Lower lobe of right lung (tissue), 2 donors: Measurements from ENCODE around the gene HARBI1. TPM values are rescaled to one million over a fixed set of nuclear protein-coding genes. Genes with fewer than 3 reads are reported as not detected.

Experiments used
- ATAC-seq, 2 donors: fragments of 200-7000 bp; cut with Tn5 transposase; one replicate each; pipeline ENCODE4 v1.9.1; 2020 to 2022; ENCODE audit warnings: mild to moderate bottlenecking in 2 of 2, moderate library complexity in 2 of 2
- DNase-seq: peaks from one replicate; pipeline ENCODE4 v3.0.0-alpha.2; 2020
- H3K27ac ChIP-seq: fragments of 200-600 bp; one replicate; pipeline ENCODE4 v1.8.0; 2022
- H3K27me3 ChIP-seq: fragments of 200-600 bp; one replicate; pipeline ENCODE4 v1.8.0; 2022; ENCODE audit warnings: low read depth
- H3K36me3 ChIP-seq: fragments of 200-600 bp; one replicate; pipeline ENCODE4 v1.8.0; 2022; ENCODE audit warnings: mild to moderate bottlenecking
- H3K4me1 ChIP-seq: fragments of 200-600 bp; one replicate; pipeline ENCODE4 v1.8.0; 2022
- H3K4me3 ChIP-seq: fragments of 200-600 bp; one replicate; pipeline ENCODE4 v1.8.0; 2022; ENCODE audit warnings: mild to moderate bottlenecking
- H3K9me3 ChIP-seq: fragments of 200-600 bp; one replicate; pipeline ENCODE4 v1.8.0; 2022
- CTCF ChIP-seq: fragments of 200-600 bp; IDR thresholded peaks from one replicate; pipeline ENCODE4 v1.8.0; 2022; ENCODE audit warnings: antibody characterized with exemption, mild to moderate bottlenecking
- intact Hi-C: fragments of 100-400 bp; cut with DNase I; formaldehyde crosslinking; loops from one replicate; pipeline ENCODE4 v1.11.0; 2022
- total RNA-seq: library from RNA; stranded (reverse); fragmentation: NEBNext Ultra II Directional; extraction: Animal tissue kit (Norgen Biotek cat#: 25700); gene quantifications from one replicate; pipeline ENCODE4 v1.2.1, GENCODE V29; 2021
- donor health status: DM: no; HTN: yes; CAD: no; lungs with severe emphysema.

Gene HARBI1
- total RNA-seq, 1 donor from 2014 or later, result 6.3 TPM

DNA sequence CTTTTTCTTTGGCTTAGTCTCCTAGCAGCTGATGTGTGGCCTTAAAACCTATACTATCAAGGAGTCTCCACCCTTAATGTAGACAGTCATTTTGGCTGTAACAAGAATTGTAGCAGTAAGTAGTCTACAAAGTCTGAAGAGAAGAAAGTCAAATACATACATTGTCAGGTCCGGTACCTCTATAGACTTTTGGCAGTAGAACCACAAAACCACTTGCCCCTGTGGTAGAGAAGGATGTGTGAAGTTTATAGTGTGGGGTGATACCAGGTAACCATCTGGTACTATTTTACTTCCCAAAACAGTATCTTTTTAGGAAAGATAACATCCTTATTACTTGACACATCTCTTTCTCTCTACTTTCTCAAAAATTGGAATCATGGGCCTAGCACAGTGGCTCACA is 15.5 kb upstream of the HARBI1 start:
- ATAC-seq, result no peak
- Histone ChIP-seq H3K4me1 (no peaks in the 10 kb centered on the region), H3K27ac (no peak overlapping the region), H3K9me3 (no peaks in the 10 kb centered on the region), H3K27me3 (no peaks in the 10 kb centered on the region), H3K4me3 (no peak overlapping the region), H3K36me3 (peaks cover 54% of the 10 kb centered on the region)
- DNase-seq, result no peak
- TF ChIP-seq CTCF, result no peak
- intact Hi-C loops, result no loop called here

- Histone ChIP-seq H3K9me3 (no peaks in the 10 kb centered on the region), H3K27ac (no peak overlapping the region), H3K4me1 (no peaks in the 10 kb centered on the region), H3K4me3 (no peak overlapping the region), H3K36me3 (peaks cover 59% of the 10 kb centered on the region), H3K27me3 (no peaks in the 10 kb centered on the region)
- intact Hi-C loops, result no loop called here
- ATAC-seq (no peak), DNase-seq (no peak)
- TF ChIP-seq CTCF, result no peak
Measured at GRCh38 chr11:46631676-46632075, 14.6 kb upstream of the HARBI1 start.

GRCh38 chr11:46630237-46630636 is 13.2 kb upstream of the HARBI1 start:
- Histone ChIP-seq H3K4me1 (no peaks in the 10 kb centered on the region), H3K36me3 (peaks cover 58% of the 10 kb centered on the region), H3K4me3 (no peak overlapping the region), H3K27me3 (no peaks in the 10 kb centered on the region), H3K9me3 (no peaks in the 10 kb centered on the region), H3K27ac (no peak overlapping the region)
- intact Hi-C loops, result no loop called here
- no peak for TF ChIP-seq CTCF
- no peak for ATAC-seq
- DNase-seq, result no peak

DNA sequence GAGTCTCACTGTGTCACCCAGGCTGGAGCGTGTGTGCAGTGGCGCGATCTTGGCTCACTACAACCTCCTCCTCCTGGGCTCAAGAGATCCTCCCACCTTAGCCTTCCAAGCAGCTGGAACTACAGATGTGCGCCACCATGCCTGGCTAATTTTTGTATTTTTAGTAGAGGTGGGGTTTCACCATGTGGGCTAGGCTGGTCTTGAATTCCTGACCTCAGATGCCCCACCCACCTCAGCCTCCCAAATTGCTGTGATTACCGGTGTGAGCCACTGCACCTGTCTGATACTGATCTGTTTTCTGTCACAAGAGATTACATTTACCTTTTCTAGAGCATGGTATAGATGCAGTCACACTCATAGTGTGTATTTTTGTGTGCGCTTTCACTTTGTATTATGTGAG is 11.9 kb upstream of the HARBI1 start:
- intact Hi-C loops, result no loop called here

DNA sequence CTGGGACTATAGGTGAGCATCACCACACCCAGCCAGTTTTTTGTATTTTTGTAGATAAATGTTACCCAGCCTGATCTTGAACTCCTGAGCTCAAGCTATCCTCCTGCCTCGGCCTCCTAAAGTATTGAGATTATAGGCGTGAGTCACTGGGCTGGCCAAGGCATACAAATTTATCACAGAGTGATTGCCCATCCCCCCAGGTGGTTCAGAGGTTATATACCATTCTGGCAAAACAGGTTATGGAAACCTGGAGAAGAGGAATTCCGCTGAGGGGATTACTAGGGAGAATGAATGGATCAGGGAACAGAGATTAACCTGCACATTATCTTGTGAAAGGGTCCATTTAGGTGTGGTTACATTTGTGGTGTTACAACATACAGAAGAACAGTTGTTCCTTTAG is 8.4 kb upstream of the HARBI1 start:
- no peaks in the 10 kb centered on the region for H3K9me3 ChIP-seq
- no peak for TF ChIP-seq CTCF
- ATAC-seq (no peak), DNase-seq (no peak)
- no peaks in the 10 kb centered on the region for H3K27me3 ChIP-seq
- no peak overlapping the region for H3K27ac ChIP-seq
- no peak overlapping the region for H3K4me3 ChIP-seq
- peaks cover 6% of the 10 kb centered on the region for H3K4me1 ChIP-seq
- intact Hi-C loops, result no loop called here
- H3K36me3 ChIP-seq, result peaks cover 84% of the 10 kb centered on the region

More for the DNA sequence above, 11.9 kb upstream of the HARBI1 start:
- no peak overlapping the region for H3K27ac ChIP-seq
- H3K4me3 ChIP-seq, result no peak overlapping the region
- TF ChIP-seq CTCF, result no peak
- ATAC-seq (no peak), DNase-seq (no peak)
- H3K4me1 ChIP-seq, result no peaks in the 10 kb centered on the region
- H3K27me3 ChIP-seq, result no peaks in the 10 kb centered on the region
- no peaks in the 10 kb centered on the region for H3K9me3 ChIP-seq
- H3K36me3 ChIP-seq, result peaks cover 69% of the 10 kb centered on the region

DNA sequence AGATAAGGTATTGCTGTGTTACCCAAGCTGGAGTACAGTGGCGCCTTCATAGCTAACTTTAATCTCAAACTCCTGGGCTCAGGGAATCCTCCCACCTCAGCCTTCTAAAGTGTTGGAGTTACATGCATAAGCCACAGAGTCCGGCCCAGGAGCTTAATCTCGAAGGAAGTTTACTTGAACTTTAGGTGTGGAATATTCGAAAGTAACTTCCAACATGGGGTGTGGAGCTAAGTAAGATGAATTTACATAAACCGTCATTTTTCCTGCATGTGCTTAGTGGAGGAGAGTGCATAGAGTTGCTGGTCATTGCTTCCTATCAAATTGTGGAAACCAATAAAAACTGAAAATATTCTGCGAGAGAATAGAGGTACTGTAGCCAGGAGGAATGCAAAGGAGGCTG is 1.8 kb upstream of the HARBI1 start:
- intact Hi-C loops, result no loop called here
- H3K27ac ChIP-seq, result no peak overlapping the region
- H3K36me3 ChIP-seq, result peaks cover 36% of the 10 kb centered on the region
- DNase-seq (no peak), ATAC-seq (no peak)
- peak overlapping the region; percentile 91 for H3K4me3 ChIP-seq
- H3K9me3 ChIP-seq, result no peaks in the 10 kb centered on the region
- no peaks in the 10 kb centered on the region for H3K27me3 ChIP-seq
- H3K4me1 ChIP-seq, result peaks cover 40% of the 10 kb centered on the region
- no peak for TF ChIP-seq CTCF
